SH-SY5Y (cell line): ENCODE data around the gene CDR2L.

Source experiments
- GATA2 ChIP-seq: IDR thresholded peaks from 2 replicates; pipeline ENCODE4 v1.6.1; 2011; ENCODE audit warnings: mild to moderate bottlenecking, low read depth, low read length
- GATA3 ChIP-seq: IDR thresholded peaks from 2 replicates; pipeline ENCODE4 v1.6.1; 2011; ENCODE audit warnings: low read depth, mild to moderate bottlenecking, low read length, moderate library complexity

Gene CDR2L

DNA sequence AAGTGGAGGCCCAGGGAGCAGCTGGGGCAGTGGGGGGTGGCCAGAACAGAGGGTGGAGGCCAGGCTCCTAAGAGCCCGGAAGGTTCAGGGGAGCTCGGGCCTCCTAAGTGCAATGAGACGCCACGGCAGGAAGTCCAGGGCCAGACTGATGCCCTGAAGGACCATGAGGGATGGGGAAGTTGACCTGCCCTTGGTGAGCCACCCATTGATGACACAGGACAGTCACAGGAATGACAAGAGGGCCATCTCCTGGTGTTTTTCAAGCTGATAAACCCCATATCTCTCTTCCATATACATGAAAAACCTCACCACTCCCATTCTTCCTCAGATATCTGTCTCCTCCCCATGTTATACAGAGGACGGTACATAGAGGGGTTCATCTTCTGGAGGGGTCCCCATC, 19.2 kb downstream of the CDR2L start:
- TF ChIP-seq GATA2 (no peak), GATA3 (no peak)

DNA sequence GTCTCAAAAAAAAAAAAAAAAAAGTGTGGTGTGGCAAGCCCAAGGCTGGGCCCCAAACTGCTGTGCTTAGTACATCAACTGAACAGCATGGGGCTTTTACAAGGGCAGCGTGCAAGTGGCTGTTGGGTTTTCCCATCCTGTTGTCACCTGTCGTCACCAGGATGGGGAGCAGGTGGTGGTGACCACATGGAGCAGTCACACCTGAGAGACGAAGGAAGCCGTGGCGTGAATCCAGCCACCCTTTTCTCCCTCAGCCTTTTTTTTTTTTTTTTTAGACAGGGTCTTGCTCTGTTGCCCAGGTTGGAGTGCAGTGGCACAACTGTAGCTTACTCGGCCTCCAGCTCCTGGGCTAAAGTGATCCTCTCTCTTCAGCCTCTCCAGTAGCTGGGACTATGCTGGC, 20.9 kb downstream of the CDR2L start:
- no peak for TF ChIP-seq GATA2
- no peak for TF ChIP-seq GATA3

DNA sequence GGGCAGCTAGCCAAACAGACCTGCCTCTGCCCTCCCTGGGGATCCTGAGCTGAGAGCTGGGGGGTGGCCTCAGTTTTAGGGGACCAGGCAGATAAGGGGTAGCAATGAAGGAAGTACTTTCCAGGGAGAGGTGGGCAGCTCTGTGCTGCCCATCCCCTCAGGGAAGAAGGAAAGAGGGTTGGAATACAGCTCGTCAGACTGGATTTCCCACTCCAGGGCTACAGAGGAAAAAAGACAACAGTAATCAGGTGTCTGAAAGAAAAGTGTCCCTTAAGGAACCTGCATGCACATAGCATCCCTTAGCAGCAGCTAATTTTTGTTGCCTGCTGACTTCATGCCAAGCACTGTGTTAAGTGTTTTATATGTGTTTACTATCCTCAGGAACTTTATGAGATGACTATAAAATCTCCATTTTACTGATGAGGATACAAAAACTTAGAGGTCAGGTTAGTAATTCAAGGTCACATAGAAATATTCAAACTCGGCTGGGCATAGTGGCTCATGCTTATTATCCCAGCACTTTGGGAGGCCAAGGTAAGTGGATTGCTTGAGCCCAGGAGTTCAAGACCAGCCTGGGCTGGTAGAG, 21.8 kb downstream of the CDR2L start:
- TF ChIP-seq GATA3 (no peak), GATA2 (no peak)

DNA sequence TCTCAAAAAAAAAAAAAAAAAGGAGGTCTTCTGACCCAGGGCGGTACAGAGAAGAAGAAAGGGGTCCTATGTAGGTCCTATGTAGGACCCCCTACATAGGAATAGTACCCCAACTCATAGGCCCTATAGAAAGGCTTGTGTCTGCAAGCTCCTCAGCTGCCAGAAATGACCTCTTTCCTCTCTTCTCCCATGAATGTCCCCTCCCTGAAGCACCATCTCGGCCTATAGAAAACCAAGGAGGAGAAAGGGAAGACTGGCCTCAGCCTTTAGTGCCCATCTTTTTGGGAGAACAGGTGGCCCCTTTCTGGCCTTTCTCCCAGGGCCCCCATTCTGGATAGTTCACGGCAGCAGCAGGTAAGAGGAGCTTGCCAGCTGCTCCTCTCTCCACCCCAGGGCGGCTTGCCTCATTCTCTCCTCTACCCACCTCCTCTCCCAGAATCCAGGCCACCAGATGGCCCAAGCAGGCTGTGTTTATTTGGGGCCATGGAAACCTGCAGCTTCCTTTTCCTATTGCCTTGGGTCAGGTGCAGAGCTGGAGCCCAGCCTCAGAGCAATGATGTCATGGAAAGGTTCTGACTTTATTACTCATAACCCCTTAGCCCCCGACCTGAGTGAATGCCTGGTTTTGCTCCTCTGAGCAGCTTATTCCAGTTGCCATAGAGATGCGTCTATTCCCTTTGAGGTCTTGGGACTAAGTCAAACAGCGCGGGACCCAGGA, 23.4 kb downstream of the CDR2L start:
- TF ChIP-seq GATA3 (no peak), GATA2 (no peak)

DNA sequence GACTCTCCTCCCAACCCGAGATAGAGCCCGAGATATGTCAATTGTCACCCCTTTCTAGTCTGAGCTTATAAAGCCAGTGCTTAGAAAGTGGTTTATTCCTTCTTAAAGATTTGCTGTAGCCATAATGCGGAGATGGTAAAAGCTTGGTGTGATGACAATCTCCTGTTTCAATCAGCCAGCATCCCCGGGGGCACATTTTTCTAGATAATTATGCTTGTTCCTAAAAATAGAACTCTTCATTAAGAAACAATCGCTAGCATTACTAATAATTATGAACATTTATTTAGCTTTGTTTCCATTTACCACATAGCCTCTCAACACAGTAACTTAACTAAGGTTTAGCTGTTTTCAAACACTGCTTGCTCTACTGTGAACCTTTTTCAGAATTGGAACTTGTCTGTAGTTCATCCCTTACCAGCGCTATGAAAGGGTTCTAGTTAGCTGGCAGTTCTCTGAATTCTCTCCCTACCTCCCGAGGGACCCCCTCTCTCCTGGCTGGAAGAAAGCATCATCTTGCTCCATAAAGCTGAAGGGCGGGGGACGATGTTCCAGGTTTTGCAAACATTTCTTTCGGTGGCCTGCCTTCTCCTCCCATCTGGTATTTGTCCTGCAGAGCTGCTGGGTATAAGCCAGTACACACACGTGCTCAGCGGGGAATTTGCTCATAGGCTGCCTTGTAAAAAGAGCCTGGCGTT, 24.1 kb downstream of the CDR2L start:
- peak; percentile 57 for TF ChIP-seq GATA2
- no peak for TF ChIP-seq GATA3

DNA sequence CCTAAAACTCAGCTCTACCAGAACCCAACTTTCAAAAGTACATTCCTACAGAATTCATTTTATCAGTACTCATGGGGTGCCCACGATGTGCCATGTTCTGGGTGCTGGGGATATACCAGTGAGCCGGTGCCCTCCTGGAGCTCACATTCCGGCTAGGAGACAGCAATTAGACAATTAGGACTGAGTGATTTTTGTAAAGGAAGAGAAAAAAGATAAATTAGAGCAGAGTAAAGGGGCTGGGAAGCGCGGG, 24.6 kb downstream of the CDR2L start:
- TF ChIP-seq GATA3, result no peak
- TF ChIP-seq GATA2, result no peak

DNA sequence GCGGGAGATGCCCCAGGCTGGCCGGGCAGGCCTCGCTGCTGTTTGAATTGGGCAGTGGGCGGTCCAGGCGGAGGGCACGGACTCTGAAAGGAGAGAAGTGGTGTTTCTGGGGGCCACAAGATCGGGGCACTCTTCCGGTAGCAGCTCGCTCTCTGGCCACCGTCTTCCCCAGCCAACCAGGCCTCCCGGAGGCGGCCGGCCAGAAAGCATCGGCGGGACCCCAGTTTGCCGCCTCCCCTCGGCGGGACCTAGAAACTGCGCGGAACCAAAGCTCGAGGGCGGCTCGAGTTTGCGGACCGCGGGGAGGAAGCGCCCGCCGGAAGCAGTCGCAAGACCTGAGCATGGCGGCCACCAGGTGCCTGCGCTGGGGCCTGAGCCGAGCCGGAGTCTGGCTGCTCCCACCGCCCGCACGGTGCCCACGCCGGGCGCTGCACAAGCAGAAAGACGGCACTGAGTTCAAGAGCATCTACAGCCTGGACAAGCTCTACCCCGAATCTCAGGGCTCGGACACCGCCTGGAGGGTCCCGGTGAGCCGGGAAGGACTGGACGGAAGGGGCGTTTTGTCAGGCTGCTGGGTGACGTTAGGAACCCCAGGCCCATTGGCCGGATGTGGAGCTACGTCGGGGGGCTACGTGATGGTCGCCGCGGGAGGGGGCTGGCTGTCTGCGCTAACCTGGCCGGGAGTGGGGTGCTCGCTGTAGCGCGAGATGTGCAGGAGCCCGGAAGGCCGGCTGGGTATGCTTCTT, 25.1 kb downstream of the CDR2L start, which contains the start of gene MRPL58:
MRPL58 (plus strand) TSS at position 325 of the 746 bp plus-strand sequence; CDS start at position 342, 17 bp downstream.
- TF ChIP-seq GATA2, result no peak
- TF ChIP-seq GATA3, result no peak

DNA sequence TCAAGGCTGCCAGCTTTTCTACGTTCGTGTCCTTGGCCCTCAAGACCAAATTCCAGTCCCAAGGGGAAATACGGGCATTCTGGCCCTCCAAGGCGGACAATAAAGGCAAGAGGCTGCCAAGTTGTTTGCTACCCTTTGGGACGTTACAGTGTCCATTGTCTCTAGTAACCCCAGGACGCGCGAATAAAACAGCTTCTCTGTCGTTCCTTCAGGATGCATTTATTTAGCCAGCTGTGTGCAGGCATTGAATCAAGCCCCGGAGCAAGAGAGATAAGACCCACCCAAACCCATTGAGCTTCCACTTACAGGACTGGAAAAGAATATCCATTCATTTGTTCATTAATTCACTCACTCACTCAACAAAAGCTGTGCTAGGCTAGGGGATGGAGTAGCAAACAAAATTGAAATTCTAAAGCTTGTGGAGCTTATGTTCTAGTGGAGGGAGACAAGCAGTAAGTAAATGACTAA, 25.7 kb downstream of the CDR2L start:
- no peak for TF ChIP-seq GATA2
- no peak for TF ChIP-seq GATA3

DNA sequence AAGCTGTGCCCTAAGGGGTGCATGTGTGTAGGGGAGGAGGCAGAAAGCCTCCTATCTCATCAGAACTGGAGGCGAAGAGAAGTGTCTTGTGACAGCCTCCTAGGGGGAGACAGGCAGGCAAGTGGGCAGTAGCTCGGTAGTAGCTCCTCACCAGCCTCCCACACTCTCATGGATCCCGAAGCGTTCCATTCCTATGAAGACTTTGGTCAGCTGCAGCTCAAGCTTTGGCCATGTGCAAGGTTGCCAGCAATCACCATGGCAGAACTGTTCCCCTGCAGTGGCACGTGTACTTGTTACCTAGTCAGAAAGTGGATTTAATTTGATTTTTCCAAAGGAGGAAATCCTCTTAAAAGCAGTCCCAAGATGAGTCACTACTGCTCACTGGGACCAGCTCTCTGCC, 31.7 kb downstream of the CDR2L start:
- TF ChIP-seq GATA2, result no peak
- no peak for TF ChIP-seq GATA3

DNA sequence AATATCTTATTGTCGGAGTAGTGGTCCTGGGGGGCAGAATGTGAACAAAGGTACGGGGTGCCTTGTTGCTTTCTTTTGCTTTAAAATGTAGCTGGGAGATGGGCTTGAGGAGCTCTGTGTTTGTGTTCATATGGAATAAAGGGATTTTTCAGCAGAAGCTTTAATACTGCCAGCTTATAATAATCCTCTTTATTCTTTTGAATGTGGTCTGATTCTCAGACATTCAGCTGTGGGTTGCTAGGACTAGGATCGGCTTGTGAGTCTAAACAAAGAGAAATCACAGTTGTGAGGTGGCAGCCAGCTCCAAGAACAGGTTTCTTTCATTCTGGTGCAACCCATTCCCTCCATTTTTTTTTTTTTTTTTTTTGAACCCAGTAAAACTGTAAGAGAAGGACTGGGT, 32.3 kb downstream of the CDR2L start:
- no peak for TF ChIP-seq GATA3
- no peak for TF ChIP-seq GATA2

DNA sequence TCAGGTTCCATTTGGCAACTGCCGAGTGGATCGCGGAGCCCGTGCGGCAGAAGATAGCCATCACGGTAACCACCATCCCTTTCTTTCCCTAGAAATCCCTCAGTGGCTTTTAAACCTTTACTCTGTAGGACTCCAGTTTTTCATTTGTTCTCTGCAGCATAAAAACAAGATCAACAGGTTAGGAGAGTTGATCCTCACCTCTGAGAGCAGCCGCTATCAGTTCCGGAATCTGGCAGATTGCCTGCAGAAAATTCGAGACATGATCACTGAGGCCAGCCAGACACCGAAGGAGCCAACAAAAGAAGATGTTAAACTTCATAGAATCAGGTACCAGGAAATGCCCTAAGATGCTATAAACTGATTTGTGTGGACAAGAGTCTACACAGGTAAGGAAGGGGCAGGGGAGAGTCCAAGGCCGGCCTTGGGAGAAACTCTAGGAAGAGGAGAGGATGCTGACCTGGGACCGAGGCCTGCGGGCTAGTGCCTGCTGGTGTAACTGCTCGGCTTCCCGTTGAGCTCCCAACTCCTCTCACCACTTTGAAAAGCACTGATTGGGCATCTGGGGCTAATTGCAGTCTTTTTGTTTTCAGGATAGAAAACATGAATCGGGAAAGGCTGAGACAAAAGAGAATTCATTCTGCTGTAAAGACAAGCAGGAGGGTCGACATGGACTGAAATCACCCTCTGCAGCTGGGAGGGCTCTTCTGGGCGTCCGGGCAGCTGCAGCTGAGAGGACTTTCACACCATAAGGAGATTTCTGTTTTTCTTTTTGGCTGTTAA, 33.1 kb downstream of the CDR2L start:
- no peak for TF ChIP-seq GATA2
- no peak for TF ChIP-seq GATA3

DNA sequence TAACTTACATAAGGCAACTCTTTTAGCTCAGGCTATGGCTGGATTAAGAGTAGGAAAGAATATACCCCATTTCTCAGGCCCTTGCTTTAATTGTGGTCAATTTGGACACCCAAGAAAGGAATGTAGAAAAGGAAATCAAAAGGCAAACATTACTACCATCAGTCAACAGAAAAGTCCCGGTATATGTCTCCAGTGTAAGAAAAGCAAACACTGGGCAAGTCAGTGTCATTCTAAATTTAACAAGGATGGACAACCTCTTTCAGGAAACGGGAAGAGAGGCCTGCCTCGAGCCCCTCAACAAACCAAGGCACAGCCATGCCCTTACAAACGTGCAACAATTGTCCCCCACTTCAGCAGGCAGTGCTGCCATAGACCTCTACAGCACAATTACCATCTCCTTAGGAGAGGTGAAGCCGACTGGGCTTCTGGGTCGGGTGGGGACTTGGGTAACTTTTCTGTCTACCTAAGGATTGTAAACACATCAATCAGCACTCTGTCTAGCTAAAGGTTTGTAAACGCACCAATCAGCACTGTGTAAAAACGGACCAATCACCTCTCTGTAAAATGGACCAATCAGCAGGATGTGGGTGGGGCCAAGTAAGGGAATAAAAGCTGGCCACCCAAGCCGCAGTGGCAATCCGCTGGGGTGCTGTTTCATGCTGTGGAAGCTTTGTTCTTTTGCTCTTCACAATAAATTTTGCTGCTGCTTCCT, 37.4 kb downstream of the CDR2L start:
- TF ChIP-seq GATA3, result no peak
- no peak for TF ChIP-seq GATA2

DNA sequence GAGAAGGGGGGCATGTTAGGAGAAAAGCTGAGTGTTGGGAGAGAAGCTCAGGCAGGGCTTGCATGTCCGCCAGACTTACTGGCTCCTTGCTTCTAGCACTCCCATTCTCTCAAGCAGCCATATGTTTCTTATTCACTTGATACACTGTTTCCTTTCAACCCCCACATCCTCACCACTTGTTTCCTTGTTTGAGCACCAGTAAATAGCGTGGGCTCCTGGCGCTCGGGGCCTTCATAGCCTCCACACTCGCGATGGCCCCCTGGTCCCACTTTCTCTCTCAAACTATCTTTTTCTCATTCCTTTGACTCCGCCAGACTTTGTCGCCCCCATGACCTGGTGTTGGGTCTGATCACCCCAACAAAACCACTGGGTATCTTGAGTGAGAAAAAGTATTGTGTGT, 42.7 kb downstream of the CDR2L start:
- no peak for TF ChIP-seq GATA3
- TF ChIP-seq GATA2, result no peak
